GM21447 (cell line): ENCODE results near the gene WDR35.

ENCODE experiments used
- ATAC-seq: cut with Tn5 transposase; IDR thresholded peaks from one replicate; pipeline ENCODE4 v1.9.1; 2021; ENCODE audit not compliant: unreplicated experiment

The WDR35 gene

GRCh38 chr2:19989667-19990415, at the start of gene WDR35:
Gene WDR35 (minus strand): TSS chr2:19990105. CDS start chr2:19990015, 90 bp downstream.
- ATAC-seq = peak; percentile 89

GRCh38 chr2:20037660-20038059, 47.8 kb upstream of the WDR35 start:
- no peak for ATAC-seq

DNA sequence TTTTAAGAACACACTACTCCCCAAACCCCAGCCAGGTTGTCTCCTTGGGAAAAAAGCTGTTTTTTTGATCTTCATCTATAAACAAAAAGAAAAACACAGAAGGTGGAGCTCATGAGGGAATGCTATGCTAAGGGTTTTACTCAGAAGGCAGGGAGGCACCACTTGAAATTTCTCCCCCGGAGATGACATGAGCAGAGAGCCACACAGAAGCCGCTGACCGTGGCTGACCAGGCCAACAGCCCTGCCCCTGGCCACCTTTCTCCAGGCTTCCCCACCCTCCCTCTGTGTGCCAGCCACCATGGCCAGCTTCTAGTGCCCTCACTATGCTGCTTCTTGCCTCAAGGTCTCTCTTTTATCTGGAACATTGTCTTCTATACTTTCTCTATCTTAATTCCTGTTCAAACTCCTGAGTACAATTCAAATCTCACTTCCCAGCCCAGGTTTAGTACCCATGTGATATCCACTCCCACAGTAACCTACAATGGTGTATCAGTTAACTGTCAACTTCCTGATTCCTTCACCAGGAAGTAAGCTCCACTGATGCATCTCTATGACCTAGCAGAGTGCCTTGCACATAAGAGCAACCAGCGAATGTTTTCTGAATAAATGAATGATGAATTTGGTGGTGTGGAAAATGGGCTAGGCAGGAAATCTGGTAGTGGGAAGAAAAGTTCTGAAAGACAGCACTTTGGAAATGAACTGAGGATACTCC, 46.2 kb upstream of the WDR35 start:
- ATAC-seq = no peak

DNA sequence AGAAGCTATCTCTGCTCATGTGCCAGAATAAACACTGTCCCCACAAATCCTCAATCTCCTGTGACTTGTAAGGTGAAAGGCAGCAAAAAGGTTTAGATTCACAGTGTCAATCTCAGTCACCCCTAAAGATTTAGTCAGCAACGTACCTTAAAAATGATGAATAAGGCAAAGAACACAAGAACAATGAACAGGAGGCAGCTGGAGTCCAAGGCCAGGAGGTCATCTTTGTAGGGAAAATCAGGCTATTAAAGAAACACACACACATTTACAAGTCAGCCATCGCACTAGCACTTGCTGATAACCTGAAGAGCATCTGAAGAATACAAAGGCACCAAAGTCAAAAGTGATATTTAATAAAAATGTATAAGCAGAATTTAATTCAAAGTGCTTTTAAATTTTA, 44.9 kb upstream of the WDR35 start:
- ATAC-seq = no peak

DNA sequence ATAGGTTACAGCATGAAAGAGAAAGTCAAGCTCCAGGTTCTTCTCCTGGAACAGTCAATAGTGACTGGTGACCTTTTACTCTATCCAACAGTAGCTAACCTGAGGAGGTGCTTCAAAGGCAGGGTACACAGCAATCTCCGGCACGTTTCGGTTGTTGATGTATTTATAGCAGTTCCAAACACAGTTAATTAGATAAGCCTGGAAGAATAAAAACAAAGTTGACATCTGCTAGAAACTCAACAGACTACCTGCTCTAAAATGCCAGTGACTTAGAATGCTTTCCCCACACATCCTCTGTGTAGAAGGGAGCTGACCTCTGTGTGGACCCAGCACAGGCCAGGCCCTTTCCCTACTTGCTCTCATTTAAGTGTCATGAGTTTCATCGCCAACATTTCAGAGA, 44.3 kb upstream of the WDR35 start:
- ATAC-seq = no peak

- ATAC-seq = no peak
Observed at GRCh38 chr2:20033322-20033721, 43.4 kb upstream of the WDR35 start.

- ATAC-seq = no peak
Observed at GRCh38 chr2:20030224-20030623, 40.3 kb upstream of the WDR35 start.

- no peak for ATAC-seq
Observed at GRCh38 chr2:20027705-20028434, 38.0 kb upstream of the WDR35 start.

- ATAC-seq = no peak
Observed at GRCh38 chr2:20027260-20027677, 37.4 kb upstream of the WDR35 start.

DNA sequence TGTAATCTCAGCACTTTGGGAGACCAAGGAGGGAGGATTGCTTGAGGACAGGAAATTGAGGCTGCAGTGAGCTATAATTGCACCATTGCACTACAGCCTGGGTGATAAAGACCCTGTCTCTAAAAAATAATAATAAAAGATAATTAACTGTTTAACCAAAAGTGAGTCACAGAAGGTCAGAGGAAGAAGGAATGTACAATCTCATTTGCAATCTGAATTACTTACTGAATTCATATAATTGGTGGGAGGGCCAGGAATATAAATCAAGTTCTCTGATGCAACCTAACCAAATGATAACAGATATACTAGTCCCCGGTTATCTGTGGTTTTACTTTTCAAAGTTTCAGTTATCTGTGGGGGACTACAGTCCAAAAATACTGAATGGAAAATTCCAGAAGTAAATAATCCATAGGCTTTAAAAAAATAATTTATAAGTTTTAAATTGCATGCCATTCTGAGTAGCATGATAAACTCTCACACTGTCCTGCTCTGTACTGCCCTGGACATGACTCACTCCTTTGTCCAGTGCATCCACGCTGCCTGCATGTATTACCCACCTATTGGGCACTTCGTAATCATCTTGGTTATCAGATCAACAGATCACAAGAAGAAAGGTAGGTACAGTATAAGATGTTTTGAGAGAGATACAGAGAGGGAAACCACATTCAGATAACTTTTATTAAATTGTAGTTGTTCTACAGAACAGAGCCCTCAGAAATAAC, 35.3 kb upstream of the WDR35 start:
- ATAC-seq = no peak

- ATAC-seq = no peak
Observed at GRCh38 chr2:20023688-20024087, 33.8 kb upstream of the WDR35 start.

- no peak for ATAC-seq
Observed at GRCh38 chr2:20021405-20022009, 31.6 kb upstream of the WDR35 start.

GRCh38 chr2:20019747-20020146, 29.8 kb upstream of the WDR35 start:
- ATAC-seq = no peak

- no peak for ATAC-seq
Observed at GRCh38 chr2:20018601-20019152, 28.8 kb upstream of the WDR35 start.

- no peak for ATAC-seq
Observed at GRCh38 chr2:20016346-20016745, 26.4 kb upstream of the WDR35 start.

GRCh38 chr2:20015482-20016083, 25.7 kb upstream of the WDR35 start:
- no peak for ATAC-seq

DNA sequence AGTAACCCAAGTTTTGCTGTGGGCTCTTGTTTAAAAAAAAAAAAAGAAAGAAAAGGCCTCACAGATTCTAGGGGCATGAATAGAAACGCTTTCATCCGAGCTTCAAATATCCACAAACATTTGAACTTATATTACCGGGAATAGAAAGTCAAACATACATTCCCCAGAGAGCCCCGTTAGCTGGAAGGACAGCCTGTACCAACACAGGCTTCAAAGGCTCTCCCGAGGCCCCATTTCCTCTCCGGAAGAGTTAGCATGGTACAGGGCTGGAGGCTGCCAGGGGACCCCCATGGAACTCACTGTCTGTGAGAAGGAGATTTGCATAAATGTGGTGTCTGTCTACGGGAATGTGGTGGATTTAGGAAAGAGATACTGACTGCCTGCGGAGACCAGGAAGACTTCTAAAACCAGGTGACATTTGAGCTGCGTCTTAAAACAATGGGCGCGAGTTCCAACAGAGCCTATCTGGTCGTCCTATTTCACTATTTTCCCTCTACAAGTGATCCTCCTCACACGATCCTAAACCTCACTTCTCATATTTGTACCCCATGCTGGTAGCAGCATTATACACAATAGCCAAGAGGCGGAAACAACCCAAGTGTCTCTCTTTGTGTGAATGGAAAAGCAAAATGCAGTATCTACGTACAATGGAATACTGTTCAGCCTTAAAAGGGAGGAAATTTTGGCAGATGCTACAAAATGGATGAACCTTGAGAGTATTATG, 23.4 kb upstream of the WDR35 start:
- no peak for ATAC-seq

- no peak for ATAC-seq
Observed at GRCh38 chr2:20012282-20013125, 22.6 kb upstream of the WDR35 start, which contains the start of gene MATN3. Gene MATN3 (minus strand): TSS chr2:20012668. CDS start chr2:20012631, 37 bp downstream.

DNA sequence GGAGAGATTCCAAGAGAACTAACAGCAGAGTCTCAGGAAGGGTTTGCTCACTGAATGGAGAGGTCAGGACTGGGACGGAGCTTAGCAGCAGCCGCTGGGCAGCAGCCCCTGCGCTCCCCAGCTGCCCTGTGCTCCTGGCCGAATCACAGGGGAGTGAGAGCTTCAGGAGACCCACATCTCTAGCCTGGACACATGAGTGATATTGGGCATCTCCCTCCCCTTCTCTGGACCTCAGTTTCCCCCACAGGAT, 22.1 kb upstream of the WDR35 start:
- no peak for ATAC-seq
